Amniotic epithelial cell (primary cell): ENCODE data around the gene RPE.

Experiments used
- DNase-seq: peaks from one replicate; pipeline ENCODE4 v3.0.0-alpha.2; 2010; ENCODE audit warnings: low read depth

Gene RPE

GRCh38 chr2:210002158-210003157 is at the start of gene RPE:
TSS of gene RPE (plus strand) at chr2:210002638. CDS start at chr2:210002662, 24 bp downstream.
- peak; percentile 87 for DNase-seq

GRCh38 chr2:209956271-209956670 is 46.2 kb upstream of the RPE start:
- no peak for DNase-seq

- no peak for DNase-seq
Observed at GRCh38 chr2:209958016-209958415, 44.4 kb upstream of the RPE start.

- DNase-seq = no peak
Observed at GRCh38 chr2:209960045-209960444, 42.4 kb upstream of the RPE start.

- DNase-seq = peak; percentile 32
Observed at GRCh38 chr2:209960676-209961630, 41.5 kb upstream of the RPE start.

- peak; percentile 43 for DNase-seq
Observed at GRCh38 chr2:209965723-209966122, 36.7 kb upstream of the RPE start.

GRCh38 chr2:209969692-209970091 is 32.7 kb upstream of the RPE start:
- no peak for DNase-seq

- DNase-seq = no peak
Observed at GRCh38 chr2:209970271-209970670, 32.2 kb upstream of the RPE start.

GRCh38 chr2:209970711-209971110 is 31.7 kb upstream of the RPE start:
- no peak for DNase-seq

GRCh38 chr2:209973328-209973727 is 29.1 kb upstream of the RPE start:
- DNase-seq = no peak

GRCh38 chr2:209974576-209974975 is 27.9 kb upstream of the RPE start:
- peak; percentile 4 for DNase-seq

GRCh38 chr2:209976698-209977385 is 25.6 kb upstream of the RPE start:
- DNase-seq = no peak

- peak; percentile 36 for DNase-seq
Observed at GRCh38 chr2:209977386-209978239, 24.8 kb upstream of the RPE start.

- DNase-seq = no peak
Observed at GRCh38 chr2:209984291-209984690, 18.1 kb upstream of the RPE start.

GRCh38 chr2:209985874-209986273 is 16.6 kb upstream of the RPE start:
- DNase-seq = no peak

- no peak for DNase-seq
Observed at GRCh38 chr2:209986415-209986814, 16.0 kb upstream of the RPE start.

GRCh38 chr2:209988010-209988409 is 14.4 kb upstream of the RPE start:
- no peak for DNase-seq

GRCh38 chr2:209990838-209991237 is 11.6 kb upstream of the RPE start:
- no peak for DNase-seq

GRCh38 chr2:209993968-209994367 is 8.5 kb upstream of the RPE start:
- DNase-seq = no peak

GRCh38 chr2:209998596-209998995 is 3.8 kb upstream of the RPE start:
- no peak for DNase-seq
